ENCODE data around the gene PCIF1.

DNA sequence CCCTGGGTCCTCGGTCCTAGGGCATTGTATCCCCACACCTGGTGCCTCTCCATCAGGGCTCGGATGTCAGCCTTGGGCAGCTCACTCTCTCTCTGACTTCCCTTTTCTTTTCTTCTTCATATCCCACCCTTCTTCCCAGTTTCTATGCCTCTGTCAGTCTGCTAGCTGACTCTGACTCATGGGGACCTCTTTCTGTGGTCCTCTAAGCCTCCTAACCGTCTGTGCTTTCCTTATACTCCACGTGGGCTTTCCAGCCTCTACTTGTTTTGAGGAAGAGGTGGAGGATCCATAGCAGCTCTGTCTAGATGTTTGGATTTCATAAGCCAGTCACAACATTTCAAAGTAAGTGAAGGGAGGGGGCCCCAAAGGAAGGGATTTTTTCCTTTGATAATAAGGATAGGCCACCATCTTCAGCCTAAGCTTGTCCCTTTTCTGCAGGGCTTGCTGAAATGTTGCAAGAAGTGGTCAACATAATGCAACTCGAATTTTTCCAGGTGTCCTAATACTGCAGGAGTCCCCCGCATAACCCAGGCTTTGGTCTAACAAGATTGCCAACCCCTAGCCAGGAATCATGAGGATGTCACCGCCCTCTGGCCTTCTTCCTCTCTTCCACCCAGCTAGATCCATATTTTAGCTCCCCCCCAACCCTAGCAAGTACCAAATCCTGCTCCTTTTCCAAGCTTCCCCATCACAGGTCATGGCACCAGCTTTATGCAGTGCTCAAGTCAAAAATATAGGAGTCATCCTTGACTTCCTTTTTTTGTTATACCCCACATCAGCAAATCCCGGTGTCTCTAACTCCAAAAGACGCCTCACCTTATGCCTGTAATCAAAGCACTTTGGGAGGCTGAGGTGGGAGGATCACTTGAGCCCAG is 13.8 kb upstream of the PCIF1 start:
- TF ChIP-seq, protein P1, sequence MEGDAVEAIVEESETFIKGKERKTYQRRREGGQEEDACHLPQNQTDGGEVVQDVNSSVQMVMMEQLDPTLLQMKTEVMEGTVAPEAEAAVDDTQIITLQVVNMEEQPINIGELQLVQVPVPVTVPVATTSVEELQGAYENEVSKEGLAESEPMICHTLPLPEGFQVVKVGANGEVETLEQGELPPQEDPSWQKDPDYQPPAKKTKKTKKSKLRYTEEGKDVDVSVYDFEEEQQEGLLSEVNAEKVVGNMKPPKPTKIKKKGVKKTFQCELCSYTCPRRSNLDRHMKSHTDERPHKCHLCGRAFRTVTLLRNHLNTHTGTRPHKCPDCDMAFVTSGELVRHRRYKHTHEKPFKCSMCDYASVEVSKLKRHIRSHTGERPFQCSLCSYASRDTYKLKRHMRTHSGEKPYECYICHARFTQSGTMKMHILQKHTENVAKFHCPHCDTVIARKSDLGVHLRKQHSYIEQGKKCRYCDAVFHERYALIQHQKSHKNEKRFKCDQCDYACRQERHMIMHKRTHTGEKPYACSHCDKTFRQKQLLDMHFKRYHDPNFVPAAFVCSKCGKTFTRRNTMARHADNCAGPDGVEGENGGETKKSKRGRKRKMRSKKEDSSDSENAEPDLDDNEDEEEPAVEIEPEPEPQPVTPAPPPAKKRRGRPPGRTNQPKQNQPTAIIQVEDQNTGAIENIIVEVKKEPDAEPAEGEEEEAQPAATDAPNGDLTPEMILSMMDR (IDR thresholded peaks at IDR 0.05; ENCODE audit: low read depth, low read length) = no peak
- TF ChIP-seq EZH2phosphoT487 (IDR thresholded peaks at IDR 0.05; ENCODE audit: low read depth) = no peak

All from OCI-LY3 (cell line).